ENCODE measurements around the gene RAD23B.

Gene RAD23B

DNA sequence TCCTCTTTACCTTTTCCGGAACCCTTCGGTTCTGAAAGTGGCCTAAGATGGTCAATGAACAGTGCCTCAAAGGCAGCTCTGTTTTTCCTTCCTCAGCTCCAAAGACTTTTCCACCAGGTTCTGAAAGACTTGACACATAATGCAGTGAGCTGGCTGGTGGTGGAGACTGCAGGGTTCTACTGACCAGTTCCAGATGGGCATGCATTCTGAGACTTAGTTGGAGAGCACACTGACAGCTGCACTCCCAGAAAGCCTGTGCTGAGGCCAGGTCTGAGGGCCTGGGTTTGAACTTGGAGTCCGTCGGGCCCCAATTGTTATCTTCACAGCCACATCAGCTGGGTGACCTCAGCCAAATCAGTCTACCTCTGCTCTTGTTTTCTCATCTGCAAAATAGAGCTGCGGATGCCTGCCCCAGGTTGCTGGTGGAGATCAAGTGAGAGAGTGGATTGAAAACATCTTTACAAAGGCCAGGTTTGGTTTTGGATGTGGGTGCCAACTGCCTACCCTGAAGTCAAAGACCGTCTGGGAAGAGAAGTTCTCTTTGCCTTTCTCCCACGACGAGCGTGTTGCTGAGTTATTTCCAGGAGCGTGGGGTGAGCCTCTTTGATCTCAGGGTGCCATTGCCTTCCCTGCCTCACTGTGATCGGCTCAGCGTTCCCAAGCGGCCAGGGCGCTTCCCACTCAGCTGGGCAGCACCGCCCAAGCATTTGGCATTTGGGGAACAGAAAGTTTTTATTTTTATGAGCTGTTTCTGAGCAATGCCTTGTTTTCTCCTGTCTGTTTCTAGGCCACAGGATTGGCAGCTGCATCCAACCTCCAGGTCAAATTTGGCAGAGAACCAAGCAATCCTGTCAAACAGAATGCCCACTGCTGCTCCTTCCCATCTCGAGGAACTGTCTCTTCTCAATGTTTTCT is 54.9 kb downstream of the RAD23B start:
- peak in 1 of 2 experiments; percentile 24 for DNase-seq

DNA sequence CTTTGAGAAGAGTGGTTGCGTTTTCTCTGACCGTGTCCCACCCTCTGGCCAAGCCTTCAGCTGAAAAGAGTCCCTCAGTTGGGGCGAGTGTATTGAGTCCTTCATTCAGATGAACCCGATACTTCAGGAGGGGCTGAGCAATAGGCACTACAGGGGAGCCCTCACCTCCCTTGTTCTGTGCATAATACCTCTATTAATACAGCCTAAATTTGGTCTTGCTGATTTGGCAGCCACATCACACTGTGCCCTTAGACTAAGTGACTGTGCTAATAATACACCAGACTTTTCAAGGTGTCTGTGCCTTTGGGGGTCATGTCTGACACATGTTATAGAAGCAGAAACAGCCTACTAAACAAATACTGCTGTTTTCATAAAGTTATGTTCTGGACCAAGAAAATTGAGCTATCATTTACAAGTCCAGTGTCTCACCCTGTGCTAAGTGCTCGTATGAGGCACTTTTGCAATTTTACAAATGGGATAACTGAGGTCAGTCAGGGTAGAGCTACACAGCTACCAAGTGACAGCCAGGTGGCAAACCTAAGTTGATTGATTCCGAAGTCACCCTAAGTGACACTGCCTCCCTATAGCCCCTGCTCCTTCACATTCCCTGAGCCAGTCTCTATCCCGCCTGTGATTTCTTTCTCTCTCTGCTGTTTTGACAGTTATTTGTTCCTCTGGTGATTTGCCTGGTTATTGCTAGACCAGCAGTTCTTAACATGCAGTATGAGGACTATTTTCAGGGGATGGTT is 56.0 kb downstream of the RAD23B start:
- DNase-seq = no peak

GRCh38 chr9:107340920-107341632 is 58.0 kb downstream of the RAD23B start:
- DNase-seq = no peak

DNA sequence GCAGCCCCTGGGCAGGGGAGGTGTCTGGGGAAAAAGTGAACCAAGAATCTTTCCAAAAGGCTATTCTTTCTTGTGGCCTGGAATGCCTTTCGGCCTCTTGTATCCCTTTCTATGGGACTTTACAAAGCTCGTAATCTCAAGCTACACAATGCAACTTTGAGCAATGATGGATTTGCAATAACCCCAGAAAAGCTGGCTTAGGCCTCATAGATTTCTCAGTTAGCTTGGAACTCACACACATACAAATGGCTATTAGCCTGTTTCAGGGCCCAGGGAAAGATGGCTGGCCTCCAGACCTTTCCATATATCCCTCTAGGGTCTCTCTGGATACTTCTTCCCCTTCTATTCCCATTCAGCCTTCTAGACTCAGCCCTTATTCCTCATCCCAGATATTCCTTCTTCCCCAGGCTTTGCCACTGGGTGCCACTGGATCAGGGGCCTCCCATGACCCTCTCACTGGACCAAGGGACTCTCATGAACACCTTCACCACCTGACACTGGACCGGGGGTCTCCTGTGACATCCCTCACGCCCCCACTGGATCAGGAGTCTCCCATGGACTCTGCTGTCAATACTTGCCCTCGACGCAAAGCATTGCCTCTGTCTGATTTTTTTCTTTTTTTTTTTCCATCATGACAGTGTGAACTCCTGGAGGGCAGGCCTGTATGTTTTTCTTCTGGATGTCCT is 59.5 kb downstream of the RAD23B start:
- DNase-seq = no peak

- DNase-seq = no peak
Measured at GRCh38 chr9:107345327-107345726, 62.2 kb downstream of the RAD23B start.

DNA sequence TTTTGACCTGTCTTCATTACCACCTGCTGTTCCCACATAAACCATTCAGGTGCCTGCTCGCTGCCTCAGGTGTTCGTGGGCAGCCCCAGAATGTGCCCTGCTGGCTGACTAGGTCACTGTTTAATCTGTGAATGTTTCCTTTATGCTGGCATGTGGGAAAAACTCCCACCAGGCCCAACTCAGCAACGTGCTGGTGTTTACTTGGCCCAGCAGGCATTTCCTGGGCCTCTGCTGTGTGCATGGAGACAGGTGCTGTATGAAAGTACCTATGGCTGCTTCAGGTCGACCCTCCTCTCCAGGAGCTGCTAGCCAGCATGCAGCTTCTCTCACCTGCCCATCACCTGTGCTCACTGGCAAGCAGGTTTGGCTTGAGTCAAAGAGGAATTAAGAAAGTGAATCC is 65.8 kb downstream of the RAD23B start:
- DNase-seq = no peak

DNA sequence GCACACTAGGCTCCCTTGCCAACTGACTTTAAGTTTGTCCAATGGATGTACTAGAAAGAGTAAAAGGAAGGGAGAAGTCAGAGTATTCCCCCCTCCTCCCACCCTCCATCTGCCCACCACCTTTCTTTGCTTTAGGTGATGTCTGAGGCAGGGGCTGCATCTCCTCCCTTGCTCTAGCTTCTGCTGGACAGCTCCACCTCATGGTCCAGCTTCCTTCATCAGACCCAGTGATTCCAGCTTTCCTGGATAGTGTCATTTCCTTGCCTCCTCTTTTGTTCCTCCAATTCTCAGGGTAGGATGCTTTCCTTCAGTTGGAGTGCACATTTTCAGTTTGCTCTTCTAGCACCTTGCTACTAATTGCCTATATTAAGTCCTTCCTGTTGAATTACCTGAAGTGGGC is 67.4 kb downstream of the RAD23B start:
- no peak for DNase-seq

- no peak for DNase-seq
Measured at GRCh38 chr9:107351382-107352045, 68.4 kb downstream of the RAD23B start.

DNA sequence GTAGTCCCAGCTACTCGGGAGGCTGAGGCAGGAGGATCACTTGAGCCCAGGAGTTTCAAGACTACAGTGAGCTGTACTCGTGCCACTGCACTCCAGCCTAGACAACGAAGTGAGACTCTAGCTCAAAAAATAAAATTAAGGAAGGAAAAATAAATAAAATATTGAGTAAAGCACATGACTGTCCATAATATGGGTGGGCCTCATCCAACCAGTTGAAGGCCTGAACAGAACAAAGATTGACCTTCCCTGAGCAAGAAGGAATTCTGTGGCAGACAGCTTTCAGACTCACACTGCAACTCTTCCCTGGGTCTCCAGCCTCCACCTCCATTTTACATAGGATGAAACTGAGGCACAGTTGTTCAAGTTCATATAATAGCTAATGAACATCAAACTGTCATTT is 72.3 kb downstream of the RAD23B start:
- DNase-seq = no peak

- no peak for DNase-seq
Measured at GRCh38 chr9:107358986-107359385, 75.9 kb downstream of the RAD23B start.

GRCh38 chr9:107360098-107360497 is 77.0 kb downstream of the RAD23B start:
- DNase-seq = no peak

DNA sequence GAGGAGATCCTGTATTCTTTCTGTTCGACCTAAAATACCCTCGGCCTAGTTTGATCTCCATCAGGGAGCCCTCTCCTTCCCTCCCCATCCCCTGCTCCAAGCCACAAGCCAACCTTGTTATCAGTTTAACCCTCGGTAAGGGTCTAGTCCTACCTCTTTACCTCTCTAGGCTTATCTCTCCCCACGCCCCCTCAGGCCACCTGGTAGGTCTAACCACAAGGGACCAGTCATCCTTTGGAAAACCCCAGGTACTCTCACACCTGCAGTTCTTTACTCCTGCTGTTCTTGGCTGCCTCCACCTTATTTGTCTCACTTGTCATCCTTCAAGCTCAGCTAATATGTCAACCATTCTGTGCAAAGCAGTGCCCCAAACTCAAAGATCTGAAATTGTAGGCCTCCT is 78.7 kb downstream of the RAD23B start:
- DNase-seq = no peak

DNA sequence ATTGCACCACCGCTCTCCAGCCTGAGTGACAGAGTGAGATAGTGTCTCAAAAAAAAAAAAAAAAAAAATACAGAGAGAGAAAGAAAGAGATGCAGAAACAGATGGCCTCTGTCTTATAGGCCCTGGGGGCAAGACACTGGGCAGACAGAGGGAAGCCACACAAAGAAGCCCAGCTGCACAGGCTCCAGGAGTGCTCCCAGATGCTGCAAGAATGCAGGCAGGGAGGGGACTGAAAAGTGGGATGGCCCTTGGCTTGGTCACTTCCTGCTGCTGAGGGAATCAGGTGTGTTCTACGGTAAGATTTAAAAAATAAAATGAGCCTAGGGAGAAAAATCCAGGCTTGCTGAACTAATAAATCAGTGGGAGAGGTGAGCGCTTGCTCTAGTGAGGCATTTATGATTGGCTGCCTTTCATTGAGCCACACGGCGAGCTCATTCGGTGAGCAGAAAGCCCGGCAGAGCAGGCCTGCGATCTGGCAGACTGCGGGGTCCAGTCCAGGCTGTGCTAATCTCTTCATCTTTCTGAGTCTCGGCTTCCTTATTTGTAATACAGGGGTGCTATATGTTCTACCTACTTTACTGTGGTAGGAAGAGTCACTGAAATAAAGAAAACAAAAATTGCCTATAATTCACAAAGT is 80.6 kb downstream of the RAD23B start:
- no peak for DNase-seq

DNA sequence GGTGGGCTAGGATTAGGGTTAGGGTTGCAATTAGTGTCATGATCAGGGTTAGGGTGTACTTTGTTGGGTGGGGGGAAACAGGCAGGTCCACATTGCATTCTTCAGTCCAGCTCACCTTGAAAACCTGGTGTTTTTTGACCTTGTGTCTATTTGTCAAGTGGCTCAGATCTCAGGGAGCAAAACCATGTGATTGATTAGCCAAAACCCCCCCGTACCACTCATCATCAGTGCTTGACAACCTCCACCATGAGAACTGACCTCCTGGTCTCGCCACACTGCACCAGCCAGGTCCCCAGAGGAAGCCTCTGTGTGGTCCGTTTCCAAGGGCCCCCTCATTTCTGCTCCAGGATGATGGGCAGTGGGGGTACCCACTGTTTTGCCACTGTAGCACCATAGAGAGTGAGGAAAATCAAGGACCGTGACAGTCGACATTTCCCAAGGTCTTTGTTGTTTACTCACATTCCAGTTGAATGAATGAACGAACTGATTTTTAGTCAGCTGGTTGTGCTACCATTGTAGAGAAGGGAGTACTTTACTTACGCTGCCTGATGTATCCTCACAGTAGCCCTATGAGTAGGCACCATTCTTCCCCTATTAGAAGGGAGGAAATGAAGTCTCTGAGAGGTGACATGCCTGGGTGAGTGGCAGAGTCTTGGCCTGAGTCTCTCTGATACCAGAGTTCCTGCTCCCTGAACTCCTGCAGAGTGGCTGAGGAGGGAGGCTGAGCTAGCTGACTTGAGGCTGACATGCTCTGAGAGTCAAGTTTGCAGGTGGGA is 84.8 kb downstream of the RAD23B start:
- DNase-seq = no peak

DNA sequence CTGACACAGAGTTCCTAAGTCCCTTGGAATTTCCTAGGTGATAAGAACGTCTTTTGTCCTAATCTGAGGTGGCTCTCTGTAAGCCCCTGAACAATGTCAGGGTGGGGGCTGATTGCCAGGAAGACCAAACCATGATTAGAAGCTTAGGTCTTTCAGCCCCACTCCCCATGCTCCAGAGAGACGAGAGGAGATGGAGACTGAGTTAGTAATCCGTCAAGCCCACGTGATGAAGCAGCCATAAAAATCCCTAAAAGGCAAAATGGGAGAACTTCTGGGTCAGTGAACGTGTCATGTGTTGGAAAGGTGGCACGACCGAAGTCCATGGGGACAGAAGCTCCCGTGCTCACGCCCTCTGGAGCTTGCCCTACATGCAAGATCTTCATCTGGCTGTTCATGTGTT is 85.6 kb downstream of the RAD23B start:
- no peak for DNase-seq

DNA sequence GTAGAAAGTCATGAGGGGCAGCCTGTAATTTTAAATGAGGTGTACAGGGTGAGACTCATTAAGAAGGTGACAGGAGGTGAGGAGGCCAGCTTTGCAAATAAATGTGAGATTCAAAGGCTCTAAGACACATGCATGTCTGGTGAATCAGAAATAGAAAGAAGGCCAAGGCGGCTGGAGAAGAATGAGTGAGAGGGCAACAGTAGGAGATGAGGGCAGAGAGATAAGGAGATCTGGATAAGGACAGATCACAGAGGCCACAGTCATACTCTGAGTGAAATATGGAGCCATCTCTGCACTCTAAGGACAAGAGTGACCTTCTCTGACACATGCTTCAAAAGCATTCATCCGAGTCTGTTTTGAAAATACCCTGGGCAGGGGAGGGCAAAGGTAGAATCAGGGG is 90.7 kb downstream of the RAD23B start:
- no peak for DNase-seq

GRCh38 chr9:107375001-107375400 is 91.9 kb downstream of the RAD23B start:
- DNase-seq = no peak

DNA sequence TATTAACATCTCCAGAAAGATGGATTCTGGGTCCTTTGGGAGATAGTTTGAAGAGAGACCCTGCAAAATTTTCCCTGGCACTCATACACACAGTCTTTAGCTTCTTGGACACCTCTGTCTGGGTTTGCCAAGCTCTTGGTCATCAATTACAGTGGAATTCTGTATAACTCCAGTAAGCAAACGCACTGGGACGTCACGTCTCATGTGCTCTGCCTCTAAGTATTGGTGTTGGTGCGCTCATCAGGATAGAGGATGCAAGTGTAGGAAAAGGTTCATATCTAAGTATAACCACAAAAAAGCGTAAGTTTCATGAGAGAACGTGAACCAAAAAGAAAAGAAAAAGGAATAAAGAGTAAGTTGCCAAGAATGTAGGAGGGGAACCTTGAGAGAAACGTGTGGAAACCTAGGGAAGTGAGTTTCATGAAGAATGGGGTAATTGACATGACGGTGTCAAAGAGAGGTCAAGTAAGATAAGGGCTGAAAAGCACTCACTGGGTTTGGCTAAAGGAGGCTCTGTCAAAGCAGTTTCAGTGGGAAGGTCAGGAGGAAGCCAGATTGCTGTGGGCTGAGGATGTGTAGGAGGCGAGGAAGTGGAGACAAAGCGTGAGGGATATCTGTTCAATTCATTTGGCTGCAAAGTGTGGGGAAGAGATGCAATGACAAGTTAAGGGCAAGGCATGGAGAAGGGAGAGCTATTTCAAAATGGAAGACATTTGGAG is 92.7 kb downstream of the RAD23B start:
- no peak for DNase-seq

DNA sequence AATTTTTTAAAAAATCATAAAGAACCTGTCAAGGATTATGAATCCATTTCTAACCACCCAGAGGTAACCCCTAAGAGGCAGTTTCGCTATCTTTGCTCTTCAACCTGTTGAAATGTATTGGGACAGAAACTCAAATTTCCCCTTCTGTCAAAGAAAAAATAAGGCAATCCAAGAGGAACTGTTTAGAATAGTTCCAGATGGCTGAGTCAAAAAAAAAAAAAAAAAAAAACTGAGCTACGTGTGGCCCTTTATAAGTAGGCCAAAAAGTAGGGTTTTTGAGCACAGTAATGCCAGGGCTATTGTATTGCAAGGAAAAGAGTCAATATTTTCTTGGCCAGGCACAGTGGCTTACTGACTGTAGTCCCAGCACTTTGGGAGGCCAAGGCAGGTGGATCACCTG is 94.9 kb downstream of the RAD23B start:
- peak in 1 of 2 experiments; percentile 15 for DNase-seq

Data from cerebellar nuclear complex (tissue), 1 donor.